HG03520 (cell line): ENCODE data around the gene MYO1B.

Source experiments
- ATAC-seq: cut with Tn5 transposase; IDR thresholded peaks from one replicate; pipeline ENCODE4 v1.9.1; 2021; ENCODE audit warnings: mild to moderate bottlenecking, moderate library complexity; ENCODE audit not compliant: unreplicated experiment

Gene MYO1B

GRCh38 chr2:191319186-191319585, 74.0 kb downstream of the MYO1B start:
- ATAC-seq = no peak

GRCh38 chr2:191320881-191321280, 75.7 kb downstream of the MYO1B start:
- ATAC-seq = no peak

GRCh38 chr2:191321861-191322662, 76.9 kb downstream of the MYO1B start:
- ATAC-seq = no peak

- no peak for ATAC-seq
Measured at GRCh38 chr2:191322828-191323506, 77.8 kb downstream of the MYO1B start.

GRCh38 chr2:191325651-191326365, 80.6 kb downstream of the MYO1B start:
- no peak for ATAC-seq

- ATAC-seq = no peak
Measured at GRCh38 chr2:191327484-191327883, 82.3 kb downstream of the MYO1B start.

- no peak for ATAC-seq
Measured at GRCh38 chr2:191328150-191328809, 83.1 kb downstream of the MYO1B start.

- no peak for ATAC-seq
Measured at GRCh38 chr2:191329841-191330240, 84.6 kb downstream of the MYO1B start.

- peak; percentile 71 for ATAC-seq
Measured at GRCh38 chr2:191333911-191334357, 88.7 kb downstream of the MYO1B start.

GRCh38 chr2:191335875-191336464, 90.8 kb downstream of the MYO1B start:
- no peak for ATAC-seq

GRCh38 chr2:191341436-191341835, 96.2 kb downstream of the MYO1B start:
- ATAC-seq = no peak

- no peak for ATAC-seq
Measured at GRCh38 chr2:191343796-191344338, 98.7 kb downstream of the MYO1B start.

GRCh38 chr2:191345788-191346187, 100.6 kb downstream of the MYO1B start:
- no peak for ATAC-seq

GRCh38 chr2:191347154-191347553, 102.0 kb downstream of the MYO1B start:
- no peak for ATAC-seq

GRCh38 chr2:191347881-191348280, 102.7 kb downstream of the MYO1B start:
- no peak for ATAC-seq

GRCh38 chr2:191349990-191350389, 104.8 kb downstream of the MYO1B start:
- no peak for ATAC-seq

GRCh38 chr2:191350826-191351225, 105.6 kb downstream of the MYO1B start:
- ATAC-seq = no peak

GRCh38 chr2:191351298-191351697, 106.1 kb downstream of the MYO1B start:
- ATAC-seq = no peak

GRCh38 chr2:191351921-191352320, 106.7 kb downstream of the MYO1B start:
- no peak for ATAC-seq

GRCh38 chr2:191352536-191352935, 107.3 kb downstream of the MYO1B start:
- no peak for ATAC-seq
